HG03097 (cell line): ENCODE measurements around the gene SCN2B.
A peak's percentile ranks its signal among the peaks of the same experiment; 100 is the strongest.

Experiments
- ATAC-seq: cut with Tn5 transposase; IDR thresholded peaks from one replicate; pipeline ENCODE4 v1.9.1; 2021; ENCODE audit not compliant: unreplicated experiment, low FRiP score

SCN2B gene

DNA sequence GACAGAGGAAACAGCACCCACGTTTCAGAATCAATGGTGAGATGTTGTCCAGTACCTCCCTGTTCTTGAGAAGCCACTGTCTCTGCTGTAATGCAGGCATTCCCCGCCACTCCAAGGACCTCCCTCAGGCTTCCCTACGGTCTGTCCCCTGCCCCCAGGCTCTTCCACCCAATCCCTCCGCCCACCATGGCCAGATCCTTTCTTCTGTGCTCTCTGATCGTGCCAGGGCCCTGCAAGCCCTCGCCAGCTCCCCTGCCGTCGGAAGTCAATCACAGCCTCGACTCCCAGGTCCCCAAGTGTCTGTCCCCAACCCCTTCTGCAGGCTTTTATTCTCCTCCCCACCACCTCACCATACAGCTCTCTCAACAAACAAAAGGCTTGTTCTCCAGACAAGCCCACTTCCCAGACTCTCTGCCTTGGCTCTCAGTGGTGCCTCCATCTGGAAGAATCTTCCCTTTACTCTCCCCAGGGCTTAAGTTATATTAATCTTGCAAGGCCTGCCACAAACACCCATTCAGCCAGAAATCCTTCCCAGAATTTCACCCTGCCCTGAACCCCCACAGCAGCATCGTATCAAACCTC, 37.5 kb downstream of the SCN2B start:
- no peak for ATAC-seq

DNA sequence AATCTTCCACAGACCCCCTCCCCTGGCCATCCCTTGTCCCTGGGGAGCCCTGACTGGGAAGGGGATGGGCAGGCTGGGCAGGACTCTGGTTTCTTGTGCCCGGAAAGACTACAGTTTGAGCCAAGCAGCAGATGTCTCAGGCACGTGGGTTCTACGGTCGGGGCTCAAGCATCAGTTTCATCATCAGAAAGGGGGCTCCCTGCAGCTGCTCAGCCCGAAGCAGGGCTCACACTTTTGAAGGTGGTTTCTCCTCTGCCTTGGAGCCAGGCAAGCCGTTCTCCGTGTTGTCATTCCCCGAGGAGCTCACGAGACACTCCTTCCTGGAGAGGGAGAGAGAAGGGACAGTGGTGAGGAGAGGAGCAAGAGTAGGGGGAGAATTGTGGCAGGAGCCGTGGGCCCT, 39.6 kb downstream of the SCN2B start:
- no peak for ATAC-seq

DNA sequence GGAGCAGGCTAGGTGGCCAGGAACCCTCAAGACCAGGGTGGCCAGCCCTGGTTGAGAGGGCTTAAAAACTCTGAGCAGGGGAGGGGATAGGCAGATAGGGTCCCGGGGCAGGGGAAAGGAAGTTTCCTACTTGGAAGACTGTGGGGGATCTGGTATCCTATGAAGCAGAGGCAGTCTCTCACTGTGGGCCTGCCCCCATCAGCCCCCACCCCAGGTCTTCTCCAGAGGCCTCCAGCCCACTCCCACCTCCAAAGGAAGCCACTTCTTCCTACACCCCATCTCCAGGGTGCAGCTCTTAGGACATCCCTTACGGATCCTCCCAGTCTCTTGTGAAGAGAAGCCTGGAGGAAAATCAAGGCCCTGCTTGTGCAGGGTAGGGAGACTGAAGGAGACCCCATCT, 40.1 kb downstream of the SCN2B start:
- ATAC-seq = no peak

DNA sequence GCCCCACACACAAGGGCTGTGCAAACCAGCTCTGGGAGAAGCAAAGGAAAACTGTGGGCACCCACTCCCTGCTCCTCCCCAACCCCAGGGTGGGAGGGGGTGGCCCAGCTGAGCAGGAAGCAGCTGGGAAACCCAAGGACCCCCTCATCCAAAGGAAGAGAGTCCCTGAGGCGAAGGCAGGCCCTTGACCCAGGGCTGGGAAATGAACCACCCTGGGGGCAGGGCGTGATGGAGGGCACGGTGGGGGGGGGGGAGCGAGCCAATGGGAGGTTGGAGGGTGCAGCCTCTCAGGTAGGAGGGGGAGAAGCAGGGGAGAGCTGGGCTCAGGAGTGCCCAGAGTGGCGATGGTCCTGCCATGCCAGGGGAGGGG, 40.7 kb downstream of the SCN2B start:
- no peak for ATAC-seq

DNA sequence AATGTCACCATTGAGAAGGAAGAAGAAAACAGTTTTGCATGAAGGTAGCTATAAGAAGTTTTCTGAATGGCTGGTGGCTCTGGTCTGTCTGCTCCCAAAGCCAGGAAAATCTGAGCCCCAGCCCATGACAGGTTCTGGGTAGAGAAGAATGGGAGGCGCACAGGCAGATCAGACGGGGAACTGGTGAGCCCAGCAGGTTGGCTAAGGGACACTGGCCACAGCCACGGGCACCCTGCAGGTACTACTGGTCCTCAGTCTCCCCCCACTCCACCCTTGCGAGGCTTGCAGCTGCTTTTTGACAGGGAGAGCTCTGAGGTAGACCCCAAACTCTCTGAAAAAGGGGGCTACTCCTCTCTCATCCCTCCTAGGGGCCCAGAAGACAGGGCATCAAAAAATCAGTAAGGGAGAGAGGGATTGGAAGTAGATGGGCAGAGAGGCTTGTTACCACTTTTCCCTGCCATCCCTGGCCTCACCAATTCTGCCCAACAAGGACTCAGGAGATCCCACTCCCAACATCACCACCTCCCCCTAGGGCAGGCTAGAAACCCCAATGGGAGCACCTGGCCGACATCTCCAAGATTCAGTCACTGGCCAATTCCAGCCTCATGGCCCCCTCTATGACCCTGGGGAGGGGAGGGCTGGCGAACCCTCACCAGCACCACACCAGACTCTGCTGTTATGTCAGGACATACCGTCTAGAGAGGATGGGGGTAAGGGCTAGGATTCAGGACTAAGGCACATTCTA, 41.2 kb downstream of the SCN2B start:
- ATAC-seq = no peak

DNA sequence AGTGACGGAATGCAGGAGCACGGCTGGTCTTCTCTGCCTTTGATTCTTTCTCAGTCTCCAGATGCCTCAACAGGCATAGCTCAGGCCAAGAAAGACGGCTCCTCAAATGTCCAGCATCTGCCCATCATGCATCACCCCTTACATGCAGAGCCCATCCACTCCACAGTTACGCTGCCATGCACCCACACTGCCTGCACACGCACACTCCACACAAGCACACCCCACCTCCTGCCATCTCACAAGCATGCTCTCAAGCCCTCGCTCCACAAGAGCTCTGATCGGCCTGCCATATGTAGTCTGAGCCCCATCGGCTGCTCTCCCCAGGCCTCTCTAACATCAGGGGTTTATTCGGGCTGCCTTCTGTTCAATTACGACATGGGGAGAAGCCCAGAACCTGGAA, 42.6 kb downstream of the SCN2B start:
- no peak for ATAC-seq

DNA sequence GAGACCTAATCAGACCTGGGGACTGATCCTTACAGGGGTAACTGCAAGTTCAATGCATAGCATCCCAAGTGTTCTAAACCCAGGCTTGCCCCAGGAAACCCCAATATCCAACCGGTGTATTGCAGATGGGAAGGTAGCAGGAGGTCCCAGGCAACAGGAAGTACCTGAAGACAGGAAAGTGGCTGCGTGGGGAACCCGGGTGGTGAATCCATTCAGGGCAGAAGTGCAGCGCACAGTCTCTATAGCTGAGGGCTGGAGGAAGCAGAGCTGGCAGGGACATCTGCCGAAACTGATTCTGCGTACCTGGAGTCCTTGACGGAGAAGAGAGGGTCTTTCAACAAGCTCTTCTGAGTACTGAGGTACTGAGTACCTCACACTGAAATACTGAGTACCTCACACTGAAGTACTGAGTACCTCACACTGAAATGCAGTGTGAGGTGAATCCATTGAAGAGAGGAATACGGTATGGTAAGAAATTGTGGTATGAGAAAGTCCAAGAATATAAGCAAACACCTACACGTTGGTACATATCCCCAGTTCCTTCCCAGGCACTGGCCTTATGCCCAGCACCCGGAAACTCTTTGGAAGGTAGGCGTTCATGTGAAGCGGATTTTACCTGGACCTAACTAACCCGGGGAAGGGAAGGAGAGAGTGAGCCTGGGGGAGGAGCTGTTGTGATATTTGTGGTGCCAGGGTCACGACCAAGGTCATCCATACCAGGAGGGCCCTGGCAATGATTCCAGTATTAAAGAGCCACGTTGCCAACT, 43.9 kb downstream of the SCN2B start:
- no peak for ATAC-seq

DNA sequence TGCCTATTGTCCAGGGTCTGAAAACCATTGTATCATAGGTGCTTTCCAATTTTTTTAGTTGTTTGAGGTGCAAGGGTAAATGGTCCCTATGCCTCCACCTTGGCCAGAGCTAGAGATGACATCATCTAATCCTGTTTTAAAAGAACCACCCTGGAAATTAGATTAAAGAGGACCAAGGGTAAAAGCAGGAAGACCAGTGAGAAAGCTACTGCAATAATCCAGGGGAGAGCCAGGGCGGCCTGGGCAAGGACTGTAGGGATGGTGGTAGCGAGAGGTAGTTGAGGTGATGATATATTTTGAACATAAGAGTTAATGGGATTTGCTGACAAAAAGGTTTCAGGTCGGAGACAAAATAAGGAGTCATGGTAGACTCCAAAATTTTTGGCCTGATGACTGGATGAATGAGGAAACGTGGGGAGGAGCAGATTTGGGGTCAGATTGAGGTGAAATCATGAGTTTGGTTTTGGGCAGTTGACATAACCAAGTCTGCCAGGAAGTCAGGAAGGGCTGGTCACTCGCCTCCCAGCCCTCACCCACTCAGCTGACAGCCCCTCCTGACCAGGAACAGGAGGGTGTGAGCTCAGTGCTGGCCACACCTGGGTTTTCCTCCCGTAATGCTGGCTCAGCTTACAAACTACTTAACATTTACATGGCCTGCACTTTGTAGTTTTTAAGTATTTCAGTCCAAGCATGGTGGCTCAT, 46.8 kb downstream of the SCN2B start:
- no peak for ATAC-seq

DNA sequence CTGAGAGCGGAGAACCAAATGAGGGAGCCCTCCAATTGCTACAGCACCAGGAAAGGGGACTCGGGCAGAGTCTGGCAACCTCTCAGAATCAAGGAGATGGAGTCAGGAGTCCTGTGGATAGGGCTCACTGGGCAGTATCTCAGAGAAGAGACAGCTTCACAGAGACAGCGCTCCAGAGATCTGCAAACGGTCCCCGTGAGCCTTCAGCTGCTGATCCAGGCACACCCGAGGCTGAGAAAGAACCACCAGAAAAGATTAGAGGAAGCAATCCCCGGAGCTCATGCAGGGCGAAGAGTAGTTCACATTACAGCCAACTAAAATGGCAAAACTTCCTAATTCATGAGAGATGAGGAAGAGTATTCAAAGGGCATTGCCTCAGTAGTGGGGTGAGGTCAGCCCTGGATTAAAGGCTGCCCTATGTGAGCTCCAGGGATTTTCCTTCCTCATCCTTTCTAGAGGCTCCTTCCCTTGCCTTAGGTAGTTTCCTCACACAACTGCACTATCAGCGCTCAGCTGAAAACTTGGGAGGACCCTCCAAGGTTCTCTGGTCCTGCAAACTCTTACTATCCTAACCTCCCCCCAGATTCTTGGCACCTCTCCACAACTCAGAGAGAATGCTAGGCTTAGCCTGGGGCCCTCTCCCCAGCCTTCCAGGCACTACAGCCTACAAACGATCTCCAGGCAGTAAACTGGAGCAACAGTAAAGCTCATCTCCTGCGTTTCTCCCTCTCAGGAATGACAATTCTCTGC, 47.5 kb downstream of the SCN2B start:
- ATAC-seq = no peak

DNA sequence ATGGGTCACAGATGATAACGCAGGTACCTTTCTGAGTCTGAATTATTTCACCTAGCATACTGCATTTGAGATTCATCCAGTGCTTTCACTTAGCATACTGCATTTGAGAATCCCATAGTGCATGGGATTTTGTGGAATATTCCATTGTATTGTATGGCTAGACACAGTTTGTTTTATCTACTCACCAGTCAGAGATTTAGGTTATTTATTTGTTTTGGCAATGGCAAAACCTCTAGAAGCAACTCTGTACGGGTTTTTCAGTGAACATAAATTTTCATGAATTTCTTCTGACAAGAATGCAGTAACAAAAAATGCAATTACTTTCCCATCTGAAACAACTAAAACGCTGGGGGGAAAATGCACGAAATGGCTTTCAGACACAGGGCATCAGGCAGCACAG, 48.1 kb downstream of the SCN2B start:
- ATAC-seq = no peak

DNA sequence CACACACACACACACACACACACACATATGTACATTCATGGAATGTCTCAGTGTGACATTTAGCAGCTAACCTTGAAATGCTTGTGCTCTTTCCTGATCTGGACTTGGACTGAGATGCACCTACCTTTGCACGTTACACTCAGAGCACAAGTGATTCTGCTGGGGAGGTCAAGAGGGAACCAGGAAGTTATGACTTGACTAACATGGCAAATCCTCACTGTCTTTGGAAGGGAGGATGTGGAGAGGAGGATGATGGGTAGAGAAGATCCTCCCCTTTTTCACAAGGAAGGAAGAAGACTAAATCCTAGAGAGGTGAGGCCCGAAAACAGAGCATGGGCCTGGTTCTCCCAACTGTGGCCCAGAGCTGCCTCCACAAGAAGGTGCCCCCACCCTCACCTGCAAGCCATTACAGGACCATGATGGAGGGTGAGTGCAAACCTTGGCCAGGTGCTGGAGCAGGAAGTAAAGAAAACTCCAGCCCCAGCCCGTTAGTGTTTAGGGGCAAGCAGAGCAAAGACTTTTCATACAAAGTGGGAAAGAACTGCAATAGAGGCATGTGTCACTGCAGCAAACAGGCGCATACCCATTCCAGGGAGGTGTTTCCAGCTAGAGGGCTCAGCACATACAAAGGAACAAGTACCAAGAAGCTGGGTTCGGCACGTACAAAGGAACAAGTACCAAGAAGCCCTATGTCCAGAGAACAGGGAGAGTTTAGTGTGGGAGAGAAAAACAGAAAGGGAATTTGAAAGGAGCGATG, 50.2 kb downstream of the SCN2B start:
- ATAC-seq = no peak

DNA sequence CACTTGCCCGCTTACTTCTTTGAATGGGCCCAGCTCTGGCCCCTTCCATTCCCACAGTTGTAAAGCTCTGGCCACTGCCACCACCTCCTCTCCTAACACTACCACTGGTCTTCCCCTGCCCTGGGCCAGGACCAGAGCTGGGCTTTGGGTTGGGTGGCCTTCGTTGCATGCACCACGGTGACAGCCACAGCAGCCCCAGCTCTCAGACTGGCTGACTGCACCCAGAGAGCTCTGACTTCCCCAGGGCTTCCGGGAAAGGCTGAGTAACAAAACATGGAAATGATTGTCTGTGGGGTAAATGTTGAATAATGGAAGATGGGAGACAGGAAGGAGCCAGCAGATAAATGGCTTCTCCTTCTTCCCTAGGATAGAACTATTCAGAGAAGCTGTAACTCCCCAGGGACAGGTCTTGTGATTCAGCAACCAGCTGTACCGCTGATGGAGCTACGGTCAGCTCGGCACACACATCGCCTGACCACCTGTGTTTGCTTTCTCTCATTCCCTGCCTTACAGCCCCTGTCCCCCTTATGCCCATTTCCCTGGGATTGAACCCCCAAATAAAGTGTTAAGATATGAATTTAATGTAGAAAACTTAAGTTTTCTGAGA, 51.4 kb downstream of the SCN2B start:
- ATAC-seq = no peak

DNA sequence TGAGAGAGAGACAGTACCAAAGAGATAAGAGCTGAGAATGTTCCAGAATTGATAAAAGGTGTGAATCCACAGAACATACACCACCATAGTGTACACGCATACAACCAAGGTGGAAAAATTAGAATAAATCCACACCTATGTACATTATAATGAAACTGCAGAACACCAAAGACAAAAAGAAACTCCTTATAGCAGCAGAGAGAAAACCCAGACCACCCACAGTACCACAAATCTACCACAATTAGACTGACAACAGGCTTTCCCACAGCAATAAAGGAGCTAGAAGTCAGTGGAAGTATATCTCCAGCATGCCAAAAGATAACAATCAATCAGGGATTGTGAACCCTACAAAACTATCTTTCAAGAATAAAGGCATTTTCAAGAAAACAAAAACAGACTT, 55.6 kb downstream of the SCN2B start:
- ATAC-seq = no peak

DNA sequence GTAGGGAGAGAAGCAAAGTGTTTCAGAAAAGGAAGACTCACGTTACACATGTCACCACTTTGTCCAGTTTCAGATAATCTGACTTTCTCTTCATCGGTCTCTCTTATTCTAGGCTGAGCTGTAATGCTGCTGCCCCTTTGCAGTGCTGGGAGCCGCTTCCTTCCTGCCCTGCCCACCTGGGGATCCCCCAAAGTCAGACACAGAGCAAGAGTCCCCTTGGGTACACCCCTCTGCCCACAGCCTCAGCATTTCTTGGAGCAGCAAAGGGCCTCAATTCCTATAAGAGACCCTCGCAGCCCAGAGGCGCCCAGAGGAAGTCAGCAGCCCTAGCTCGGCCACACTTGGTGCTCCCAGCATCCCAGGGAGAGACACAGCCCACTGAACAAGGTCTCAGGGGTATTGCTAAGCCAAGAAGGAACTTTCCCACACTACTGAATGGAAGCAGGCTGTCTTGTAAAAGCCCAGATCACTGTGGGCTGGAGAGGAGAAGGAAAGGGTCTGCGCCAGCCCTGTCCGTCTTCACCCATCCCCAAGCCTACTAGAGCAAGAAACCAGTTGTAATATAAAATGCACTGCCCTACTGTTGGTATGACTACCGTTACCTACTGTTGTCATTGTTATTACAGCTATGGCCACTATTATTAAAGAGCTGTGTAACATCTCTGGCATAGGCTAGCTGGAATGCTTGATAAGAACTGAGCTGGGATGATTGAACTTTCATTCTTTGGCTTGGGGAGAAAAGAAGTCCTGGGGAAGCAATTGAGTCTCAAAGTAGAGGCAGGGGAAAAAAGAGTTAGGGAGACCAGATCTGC, 58.4 kb downstream of the SCN2B start:
- peak; percentile 59 for ATAC-seq

DNA sequence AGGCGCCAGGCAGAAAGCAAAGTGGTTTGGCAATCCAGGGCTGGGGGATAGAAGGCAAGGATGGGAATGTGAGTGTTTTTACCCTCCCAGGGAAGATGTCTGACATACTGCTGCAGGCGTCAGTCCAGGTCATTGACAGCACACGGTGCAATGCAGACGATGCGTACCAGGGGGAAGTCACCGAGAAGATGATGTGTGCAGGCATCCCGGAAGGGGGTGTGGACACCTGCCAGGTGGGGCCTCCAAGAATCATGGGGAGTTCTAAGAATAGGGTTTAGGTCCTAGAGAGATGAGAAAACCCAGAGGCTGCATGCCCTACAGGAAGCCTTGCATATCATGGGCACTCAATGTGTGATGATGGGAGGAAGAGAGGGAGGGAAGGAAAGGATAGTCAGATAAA, 61.4 kb downstream of the SCN2B start:
- ATAC-seq = no peak

DNA sequence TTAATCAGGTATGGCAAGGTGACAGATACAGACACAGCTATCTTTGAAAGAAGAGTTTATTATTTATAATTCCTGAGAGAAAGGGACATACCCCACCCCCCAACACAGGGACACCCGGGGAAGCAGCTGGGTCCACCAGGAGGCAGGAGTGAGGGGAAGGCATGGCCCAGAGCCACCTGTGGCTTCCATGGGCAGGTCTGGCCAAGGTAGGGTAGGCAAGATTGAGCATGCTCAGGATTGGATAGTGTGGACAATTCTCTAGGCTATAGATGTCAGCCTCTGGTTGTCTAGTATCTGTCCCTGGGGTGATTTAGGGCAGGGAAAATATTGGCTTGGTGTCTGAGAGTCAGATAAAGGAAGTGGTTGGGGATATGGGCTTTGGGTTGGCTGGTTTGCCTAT, 62.2 kb downstream of the SCN2B start:
- no peak for ATAC-seq

DNA sequence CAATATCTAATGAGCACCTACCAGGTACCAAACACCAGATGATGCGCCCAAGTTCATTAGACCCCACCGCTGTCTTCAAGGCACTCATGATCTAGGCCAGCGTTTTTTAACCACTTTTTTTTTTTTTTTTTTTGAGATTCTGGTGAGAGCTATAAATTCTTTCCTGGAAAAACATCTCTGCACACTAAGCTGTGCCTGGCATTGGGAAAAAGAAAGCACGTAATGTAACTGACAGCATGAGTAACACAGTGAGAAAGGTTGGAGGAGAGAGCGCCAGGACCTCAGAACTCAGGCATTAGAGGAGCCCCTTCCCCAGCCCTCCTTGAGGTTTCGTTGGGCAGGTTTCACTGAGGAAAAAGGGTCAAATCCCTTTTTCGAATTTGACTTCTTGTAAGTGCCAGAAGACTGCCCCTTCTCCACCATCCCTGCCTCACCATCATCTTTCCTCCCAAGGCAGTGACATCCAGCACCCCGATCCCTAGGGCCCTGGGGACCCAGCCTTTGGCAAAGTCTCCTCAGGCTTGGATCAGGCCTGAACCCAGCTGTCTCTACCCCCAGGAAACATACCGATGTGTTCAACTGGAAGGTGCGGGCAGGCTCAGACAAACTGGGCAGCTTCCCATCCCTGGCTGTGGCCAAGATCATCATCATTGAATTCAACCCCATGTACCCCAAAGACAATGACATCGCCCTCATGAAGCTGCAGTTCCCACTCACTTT, 63.6 kb downstream of the SCN2B start:
- ATAC-seq = no peak
